ENCODE data around the gene IRF6. TPM values are rescaled to one million over a fixed set of nuclear protein-coding genes. Genes with fewer than 3 reads are reported as not detected.
A peak's percentile ranks its signal among the peaks of the same experiment; 100 is the strongest.
"Not testable (repeated sequence)": the region's sequence is repeated elsewhere in the genome, so short reads cannot be mapped to it uniquely, and the experiment has no call there.

Gene IRF6
- polyA plus RNA-seq, 4 donors: 13.6 to 20.0 (median 18.1) TPM

GRCh38 chr1:209823143-209824041, 17.4 kb upstream of the IRF6 start:
- DNase-seq (ENCODE audit: low read depth in 4 of 4, low spot score in 2 of 4): peak in 1 of 4 donors; percentile 33

GRCh38 chr1:209822706-209823105, 16.8 kb upstream of the IRF6 start:
- DNase-seq (ENCODE audit: low read depth in 4 of 4, low spot score in 2 of 4): no peak

GRCh38 chr1:209820986-209821385, 15.0 kb upstream of the IRF6 start:
- no peak for DNase-seq (ENCODE audit: low read depth in 4 of 4, low spot score in 2 of 4)

- DNase-seq (ENCODE audit: low read depth in 4 of 4, low spot score in 2 of 4): no peak
Observed at GRCh38 chr1:209819058-209819457, 13.1 kb upstream of the IRF6 start.

DNA sequence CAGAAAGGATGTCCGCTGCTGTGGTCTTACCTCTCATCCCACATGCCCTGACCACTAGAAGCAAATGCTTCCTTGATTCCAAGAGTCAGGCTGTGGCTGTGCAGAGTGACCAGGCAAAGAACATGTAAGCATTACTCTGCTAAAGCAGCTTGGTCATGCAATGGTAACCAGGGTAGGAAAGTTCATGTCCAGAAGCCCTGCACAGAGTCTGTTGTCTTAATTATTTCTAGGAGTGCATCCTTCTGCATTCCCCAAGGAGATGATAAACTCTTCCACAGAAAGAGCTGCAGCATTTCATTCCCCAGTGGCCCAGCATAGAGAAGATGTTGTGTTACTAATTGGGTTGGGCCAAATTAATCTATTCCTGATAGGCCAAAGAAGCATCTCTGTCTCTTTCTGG, 11.7 kb upstream of the IRF6 start:
- DNase-seq (ENCODE audit: low read depth in 4 of 4, low spot score in 2 of 4): no peak

- DNase-seq (ENCODE audit: low read depth in 4 of 4, low spot score in 2 of 4): no peak
Observed at GRCh38 chr1:209816923-209817322, 11.0 kb upstream of the IRF6 start.

DNA sequence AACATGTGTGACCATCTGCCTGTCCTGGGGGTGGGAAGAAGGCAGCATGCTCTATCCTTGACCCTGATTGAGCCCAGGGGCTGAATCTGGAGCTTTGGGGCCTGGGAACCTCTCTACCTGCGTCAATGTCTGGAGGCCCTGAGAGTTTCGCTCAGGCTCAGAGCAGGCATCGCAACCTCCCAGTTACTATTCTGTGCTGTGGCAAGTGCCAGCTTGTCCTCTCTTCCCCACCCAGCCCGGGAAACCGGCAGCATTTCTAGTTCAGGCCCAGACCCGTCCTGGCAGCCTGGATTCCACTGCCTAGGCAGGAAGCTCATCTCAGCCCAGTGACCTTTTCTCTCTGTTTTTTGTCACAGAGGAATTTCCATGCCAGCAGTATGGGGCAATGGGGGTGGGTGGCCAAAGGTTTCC, 10.0 kb upstream of the IRF6 start:
- DNase-seq (ENCODE audit: low read depth in 4 of 4, low spot score in 2 of 4): no peak

DNA sequence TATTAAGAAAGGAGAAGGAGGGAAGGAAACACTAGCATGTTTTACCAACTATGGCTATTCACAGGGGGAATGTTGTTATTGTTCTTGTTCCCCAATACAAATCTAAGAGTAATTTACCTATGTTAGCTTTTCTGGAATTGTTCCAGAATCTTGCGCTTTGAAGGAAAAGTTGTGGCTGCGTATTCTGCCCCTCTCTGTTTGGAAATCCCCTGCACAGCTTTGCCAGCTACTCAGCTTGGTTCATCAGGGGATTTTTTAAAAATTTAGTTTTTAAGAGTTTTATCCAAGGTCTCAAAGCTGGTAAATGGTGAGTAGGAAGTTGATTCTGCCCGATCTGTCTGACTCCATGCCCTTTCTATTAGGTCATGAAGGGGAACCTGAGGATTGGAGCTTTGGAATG, 9.5 kb upstream of the IRF6 start:
- no peak for DNase-seq (ENCODE audit: low read depth in 4 of 4, low spot score in 2 of 4)

GRCh38 chr1:209813902-209814301, 8.0 kb upstream of the IRF6 start:
- DNase-seq (ENCODE audit: low read depth in 4 of 4, low spot score in 2 of 4): no peak

GRCh38 chr1:209810783-209811182, 4.8 kb upstream of the IRF6 start:
- DNase-seq (ENCODE audit: low read depth in 4 of 4, low spot score in 2 of 4): no peak

DNA sequence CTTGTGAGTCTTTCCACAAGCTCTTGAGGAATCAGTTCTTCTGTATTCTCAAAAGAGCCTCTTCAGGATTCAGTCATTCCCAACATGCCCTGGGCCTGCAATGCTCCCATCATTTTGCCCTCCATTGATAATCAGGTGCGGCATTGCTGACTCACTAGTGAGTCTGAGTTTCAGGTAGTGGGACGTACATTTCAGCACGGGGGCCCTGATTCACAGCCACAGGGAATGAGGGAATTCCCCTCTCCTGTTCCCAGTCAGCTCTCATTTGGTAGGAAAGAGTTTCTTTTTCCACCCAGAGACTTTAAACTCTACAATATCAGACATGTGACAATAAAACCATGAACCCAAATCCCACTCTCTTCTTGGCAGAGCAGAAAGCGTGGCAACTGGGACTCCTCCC, 3.7 kb upstream of the IRF6 start:
- DNase-seq (ENCODE audit: low read depth in 4 of 4, low spot score in 2 of 4): no peak

DNA sequence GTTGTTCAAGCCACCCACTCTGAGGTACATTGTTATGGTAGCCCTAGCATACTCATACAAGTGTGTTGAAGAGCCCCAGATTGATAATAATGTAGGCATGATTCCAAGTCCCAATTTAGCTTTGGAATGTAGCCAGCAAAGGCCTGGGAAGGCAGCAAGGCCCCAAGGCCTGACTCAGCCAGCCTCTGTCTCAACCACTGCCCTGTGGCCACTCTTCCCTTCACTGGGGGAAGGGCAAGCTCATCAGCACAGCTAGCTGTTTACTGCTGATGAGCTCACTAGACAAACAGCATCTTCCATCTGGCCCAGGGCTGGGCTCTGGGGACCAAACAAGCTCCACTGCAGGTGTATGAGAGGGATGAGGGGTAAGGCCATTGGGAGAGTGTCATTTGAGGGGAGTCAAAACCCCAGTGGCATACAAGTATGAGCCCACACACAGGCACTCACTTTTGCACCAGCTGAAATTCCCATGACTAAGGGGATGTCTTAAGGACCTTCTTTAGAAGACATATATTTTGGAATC, 2.2 kb upstream of the IRF6 start:
- DNase-seq (ENCODE audit: low read depth in 4 of 4, low spot score in 2 of 4): no peak

GRCh38 chr1:209807509-209807908, 1.6 kb upstream of the IRF6 start:
- DNase-seq (ENCODE audit: low read depth in 4 of 4, low spot score in 2 of 4): no peak

GRCh38 chr1:209805341-209805781, 581 bp downstream of the IRF6 start:
- DNase-seq (ENCODE audit: low read depth in 4 of 4, low spot score in 2 of 4): no peak

DNA sequence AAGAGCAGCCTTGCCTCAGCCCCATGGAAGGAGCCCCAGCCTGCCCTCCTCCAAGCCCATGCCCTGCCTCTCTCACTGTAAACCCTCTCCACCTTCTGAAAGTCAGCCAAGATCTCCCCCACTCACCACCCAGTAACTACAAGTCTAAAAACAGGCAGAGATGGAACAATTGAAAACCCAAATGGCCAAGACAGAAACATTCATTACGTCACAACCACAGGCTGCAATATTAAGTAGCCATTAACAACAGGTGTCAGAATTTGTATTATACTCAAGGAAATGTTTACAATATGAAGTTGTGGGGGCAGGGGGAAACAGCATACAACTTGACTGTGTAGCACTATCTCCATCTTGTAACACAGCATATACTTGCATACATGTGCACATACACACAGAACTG, 2.4 kb downstream of the IRF6 start:
- DNase-seq (ENCODE audit: low read depth in 4 of 4, low spot score in 2 of 4): no peak

GRCh38 chr1:209802780-209803152, 3.2 kb downstream of the IRF6 start:
- no peak for DNase-seq (ENCODE audit: low read depth in 4 of 4, low spot score in 2 of 4)

- DNase-seq (ENCODE audit: low read depth in 4 of 4, low spot score in 2 of 4): no peak
Observed at GRCh38 chr1:209802117-209802779, 3.7 kb downstream of the IRF6 start.

DNA sequence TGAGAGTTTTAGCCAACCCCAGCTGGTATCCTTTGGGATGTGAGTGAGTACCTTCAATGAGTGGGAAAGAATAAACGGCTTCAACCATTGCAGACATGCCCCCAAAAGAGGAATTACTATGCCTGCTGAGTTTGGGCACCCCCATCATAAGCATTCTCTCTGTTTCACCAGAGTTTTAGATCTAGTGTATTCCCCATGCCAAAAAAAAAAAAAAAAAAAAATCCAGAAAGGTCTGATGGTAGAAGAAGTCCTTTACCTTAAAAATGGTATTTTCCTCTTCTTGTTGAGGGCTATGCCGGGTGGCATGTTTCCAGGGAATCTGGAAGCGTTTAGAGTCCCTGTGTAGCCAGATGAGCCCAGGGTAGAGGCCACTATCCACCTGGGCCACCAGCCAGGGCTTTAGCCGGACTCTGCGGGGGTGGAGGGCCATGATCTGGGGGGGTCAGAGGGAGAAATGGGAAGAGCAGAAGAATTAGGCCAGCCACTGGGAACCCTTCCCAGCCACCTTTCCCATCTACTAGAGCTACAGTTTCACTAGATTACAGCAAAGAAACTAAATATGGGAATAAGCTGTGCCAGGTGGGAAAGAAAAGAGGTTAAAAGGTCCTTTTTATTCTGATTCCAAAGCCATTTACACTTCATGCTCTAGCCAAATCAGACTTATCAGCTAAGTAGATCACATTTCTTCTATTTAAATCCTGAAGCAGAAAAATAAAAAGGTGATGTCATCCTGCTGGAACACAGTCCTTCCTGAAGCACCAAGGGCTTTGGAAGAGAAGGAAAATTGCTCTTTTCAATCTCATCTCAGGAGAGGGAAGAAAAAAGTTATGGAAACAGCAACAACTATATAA, 4.7 kb downstream of the IRF6 start:
- no peak for DNase-seq (ENCODE audit: low read depth in 4 of 4, low spot score in 2 of 4)

DNA sequence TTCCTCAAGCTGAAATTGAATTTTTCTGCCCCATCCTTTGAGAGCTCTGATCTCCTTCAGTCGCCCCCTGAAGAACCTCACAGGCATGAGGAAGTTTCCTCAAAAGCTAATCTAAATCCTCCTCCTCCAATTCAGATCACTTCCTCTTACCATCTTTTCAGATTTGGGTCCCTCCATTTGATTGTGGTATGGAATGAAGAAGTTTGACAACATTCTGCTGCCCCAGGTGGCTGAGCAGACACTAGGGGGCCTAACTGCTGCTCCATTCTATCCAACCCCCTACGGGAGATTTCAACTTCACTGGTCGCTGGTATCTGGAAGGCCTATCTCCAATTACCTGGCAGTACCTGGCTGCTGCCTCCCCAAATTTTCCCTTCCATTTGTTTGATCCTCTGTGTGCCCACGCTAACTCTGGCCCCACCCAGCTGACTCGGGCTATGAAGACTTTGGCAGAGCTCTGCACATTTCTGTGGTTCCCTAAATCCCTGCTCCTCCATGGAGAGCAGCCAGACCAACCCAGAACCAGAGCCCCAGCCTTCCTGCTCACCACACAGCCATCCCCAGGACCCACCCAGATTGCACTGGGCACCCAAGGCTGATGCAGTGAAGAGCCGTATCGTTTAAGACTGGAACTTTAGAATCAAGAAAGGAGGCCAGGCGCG, 7.8 kb downstream of the IRF6 start:
- no peak for DNase-seq (ENCODE audit: low read depth in 4 of 4, low spot score in 2 of 4)

DNA sequence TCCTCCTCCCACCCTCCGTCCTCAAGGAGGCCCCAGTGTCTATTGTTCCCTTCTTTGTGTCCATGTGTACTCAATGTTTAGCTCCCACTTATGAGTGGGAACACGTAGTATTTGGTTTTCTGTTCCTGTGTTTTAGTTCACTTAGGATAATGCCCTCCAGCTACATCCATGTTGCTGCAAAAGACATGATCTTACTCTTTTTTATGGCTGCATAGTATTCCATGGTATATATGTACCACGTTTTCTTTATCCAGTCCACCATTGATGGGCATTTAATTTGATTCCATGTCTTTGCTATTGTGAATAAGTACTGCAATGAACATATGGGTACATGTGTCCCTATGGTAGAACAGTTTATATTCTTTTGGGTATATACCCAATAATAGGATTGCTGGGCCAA, 12.2 kb downstream of the IRF6 start:
- not testable (repeated sequence) for DNase-seq (ENCODE audit: low read depth in 4 of 4, low spot score in 2 of 4)
